Ascending aorta (tissue), 2 donors: Measurements from ENCODE around the gene ZNF275. TPM values are rescaled to one million over a fixed set of nuclear protein-coding genes. Genes with fewer than 3 reads are reported as not detected.

ENCODE experiments used
- DNase-seq, 2 donors: peaks; one replicate each; pipeline ENCODE4 v3.0.0-alpha.2; 2019; ENCODE audit warnings: low spot score in 2 of 2
- H3K27ac ChIP-seq, 2 donors: fragments of 200-600 bp; sonication (generic); one replicate each; pipeline ENCODE4 v1.5.1; 2016 to 2017; ENCODE audit warnings: mild to moderate bottlenecking in 1 of 2
- H3K27me3 ChIP-seq: fragments of 200-600 bp; sonication (generic); one replicate; pipeline ENCODE4 v1.5.1; 2017
- H3K36me3 ChIP-seq, 2 donors: fragments of 200-600 bp; sonication (generic); one replicate each; pipeline ENCODE4 v1.5.1; 2016
- H3K4me1 ChIP-seq, 2 donors: fragments of 200-600 bp; sonication (generic); one replicate each; pipeline ENCODE4 v1.5.1; 2016 to 2017; ENCODE audit warnings: mild to moderate bottlenecking in 1 of 2
- H3K4me3 ChIP-seq, 2 donors: fragments of 200-600 bp; sonication (generic); one replicate each; pipeline ENCODE4 v1.5.1; 2016 to 2017; ENCODE audit warnings: mild to moderate bottlenecking in 1 of 2
- H3K9me3 ChIP-seq, 2 donors: fragments of 200-600 bp; sonication (generic); one replicate each; pipeline ENCODE4 v1.5.1; 2016
- intact Hi-C: fragments of 100-400 bp; cut with DNase I; formaldehyde crosslinking; loops from one replicate; pipeline ENCODE4 v1.15.1; 2023
- total RNA-seq: library from RNA; depleted of rRNA; stranded (reverse); fragments of >200 nt; gene quantifications from one replicate; pipeline ENCODE4 v1.1.0, GENCODE V29; 2016
- TF ChIP-seq, protein P1 (sequence below), 3 experiments: fragments of 200-600 bp in 2 of 3; fragments of 450-650 bp in 1 of 3; sonication (generic) in 2 of 3; IDR thresholded peaks; one replicate each; pipeline ENCODE4 v1.5.1; 2016 to 2019; ENCODE audit warnings: antibody characterized with exemption in 3 of 3, mild to moderate bottlenecking in 1 of 3, moderate library complexity in 1 of 3

ZNF275 gene
- total RNA-seq, 1 donor from 2014 or later, result 2.2 TPM

DNA sequence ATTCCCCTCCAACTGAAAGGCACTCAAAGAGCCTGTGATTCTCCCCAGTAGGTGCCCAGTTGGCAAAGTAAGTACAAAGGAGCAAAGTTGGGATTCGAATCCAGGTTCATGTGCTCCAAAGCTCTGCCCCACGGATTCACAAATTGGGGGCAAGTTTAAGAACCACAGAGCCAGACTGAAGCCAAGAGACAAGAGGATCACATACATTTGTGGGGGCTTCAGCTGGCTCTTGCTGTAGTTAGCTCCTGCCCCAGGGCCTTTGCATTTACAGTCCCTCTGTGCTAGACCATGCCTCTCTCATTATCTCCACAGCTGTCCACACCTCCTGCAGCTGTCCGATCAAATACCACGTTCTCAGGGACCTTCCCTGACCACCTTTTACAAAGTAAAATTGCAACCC lies 31.2 kb upstream of the ZNF275 start:
- no peak for DNase-seq
- H3K36me3 ChIP-seq, result no peaks in the 10 kb centered on the region
- TF ChIP-seq, protein P1, sequence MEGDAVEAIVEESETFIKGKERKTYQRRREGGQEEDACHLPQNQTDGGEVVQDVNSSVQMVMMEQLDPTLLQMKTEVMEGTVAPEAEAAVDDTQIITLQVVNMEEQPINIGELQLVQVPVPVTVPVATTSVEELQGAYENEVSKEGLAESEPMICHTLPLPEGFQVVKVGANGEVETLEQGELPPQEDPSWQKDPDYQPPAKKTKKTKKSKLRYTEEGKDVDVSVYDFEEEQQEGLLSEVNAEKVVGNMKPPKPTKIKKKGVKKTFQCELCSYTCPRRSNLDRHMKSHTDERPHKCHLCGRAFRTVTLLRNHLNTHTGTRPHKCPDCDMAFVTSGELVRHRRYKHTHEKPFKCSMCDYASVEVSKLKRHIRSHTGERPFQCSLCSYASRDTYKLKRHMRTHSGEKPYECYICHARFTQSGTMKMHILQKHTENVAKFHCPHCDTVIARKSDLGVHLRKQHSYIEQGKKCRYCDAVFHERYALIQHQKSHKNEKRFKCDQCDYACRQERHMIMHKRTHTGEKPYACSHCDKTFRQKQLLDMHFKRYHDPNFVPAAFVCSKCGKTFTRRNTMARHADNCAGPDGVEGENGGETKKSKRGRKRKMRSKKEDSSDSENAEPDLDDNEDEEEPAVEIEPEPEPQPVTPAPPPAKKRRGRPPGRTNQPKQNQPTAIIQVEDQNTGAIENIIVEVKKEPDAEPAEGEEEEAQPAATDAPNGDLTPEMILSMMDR (IDR thresholded peaks at IDR 0.05), result no peak

DNA sequence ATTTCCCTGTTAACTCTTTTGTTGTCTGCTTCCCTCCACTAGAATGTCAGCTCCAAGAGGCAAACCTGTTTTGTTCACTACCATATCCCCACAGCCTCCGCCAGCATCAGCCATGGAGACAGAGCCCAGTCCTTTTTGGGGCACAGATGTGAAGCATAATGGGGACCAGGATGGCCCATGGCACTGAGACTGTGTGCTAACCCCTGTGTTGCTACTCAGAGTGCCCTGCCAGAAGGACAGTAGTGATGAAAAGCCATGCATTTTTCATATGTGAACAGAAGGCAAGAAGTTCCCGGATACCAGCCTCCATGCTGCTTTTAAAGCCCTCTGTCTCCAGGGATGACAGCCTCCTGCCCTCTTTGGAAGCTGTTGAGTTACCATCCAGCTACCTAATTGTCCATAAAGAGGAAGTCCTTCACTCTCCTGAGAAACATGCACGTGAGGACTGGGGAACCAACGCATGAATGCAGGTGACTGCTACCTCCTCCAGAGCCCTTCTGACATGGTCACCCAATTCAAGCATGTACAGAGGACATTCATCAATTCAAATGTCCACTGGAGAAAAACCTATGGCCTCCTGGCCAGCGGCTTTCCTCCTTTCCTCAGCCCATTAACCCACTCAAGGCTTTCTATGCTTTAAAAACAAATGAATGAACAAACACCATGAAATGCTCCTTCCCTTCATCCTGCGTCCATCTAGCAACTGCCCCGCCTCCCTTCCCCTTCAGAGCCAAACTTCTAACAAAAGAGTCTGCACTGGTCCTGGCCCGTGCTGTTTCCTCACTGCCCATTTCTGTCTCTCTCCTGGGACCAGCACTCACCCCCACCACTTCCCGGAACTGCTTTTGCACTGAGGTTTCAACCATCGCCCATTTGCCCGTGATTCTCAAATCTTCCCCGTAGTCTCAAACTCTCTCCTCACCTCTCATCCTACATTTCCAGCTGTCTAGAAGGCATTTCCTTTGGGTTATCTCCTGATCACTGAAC lies 30.4 kb upstream of the ZNF275 start:
- H3K4me1 ChIP-seq, result no peaks in the 10 kb centered on the region

More for the DNA sequence above, 31.2 kb upstream of the ZNF275 start:
- intact Hi-C loops, result no loop called here
- no peaks in the 10 kb centered on the region for H3K27me3 ChIP-seq
- no peak overlapping the region for H3K4me3 ChIP-seq
- no peak overlapping the region for H3K27ac ChIP-seq
- no peaks in the 10 kb centered on the region for H3K4me1 ChIP-seq
- H3K9me3 ChIP-seq, result no peaks in the 10 kb centered on the region

DNA sequence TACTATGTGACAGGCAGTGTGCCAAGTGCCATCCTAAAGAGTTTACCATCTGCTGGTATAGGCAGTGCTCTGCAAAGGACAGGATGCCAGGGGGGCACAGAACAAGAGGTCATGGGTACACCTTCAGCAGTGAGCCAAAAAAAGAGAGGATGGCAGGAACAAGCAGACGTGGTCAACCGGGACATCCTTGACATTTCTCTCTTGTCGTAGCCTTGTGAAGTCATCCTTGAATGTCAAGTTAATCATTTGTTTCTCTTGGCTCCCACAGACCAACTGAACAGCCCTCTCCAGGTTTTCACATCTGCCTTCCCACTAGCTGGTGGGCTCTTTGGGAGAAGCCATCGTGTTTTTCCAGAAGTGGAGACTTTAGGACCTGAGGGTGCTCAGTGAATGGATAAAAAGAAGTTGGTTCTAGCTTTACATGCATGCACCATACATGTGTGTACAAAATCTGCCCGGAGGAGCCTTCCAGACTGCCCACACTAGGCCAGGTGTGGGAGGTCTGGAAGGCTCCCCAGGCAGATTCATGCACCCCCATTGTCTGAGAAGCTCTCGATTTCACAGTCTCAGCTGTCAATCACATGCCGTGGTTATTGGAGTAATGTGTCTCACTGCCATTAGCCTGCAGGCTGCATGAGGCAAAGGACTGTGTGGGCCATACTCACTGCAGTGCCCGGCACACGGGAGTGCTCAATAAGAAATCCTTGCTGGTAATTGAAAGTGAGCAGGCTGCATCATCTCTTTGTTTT lies 28.8 kb upstream of the ZNF275 start:
- no peak for DNase-seq
- intact Hi-C loops, result no loop called here
- Histone ChIP-seq H3K4me1 (no peaks in the 10 kb centered on the region), H3K27ac (no peak overlapping the region), H3K36me3 (no peaks in the 10 kb centered on the region), H3K4me3 (no peak overlapping the region), H3K27me3 (no peaks in the 10 kb centered on the region), H3K9me3 (no peaks in the 10 kb centered on the region)
- TF ChIP-seq, protein P1 (IDR thresholded peaks at IDR 0.05), result no peak

More for the DNA sequence above, 30.4 kb upstream of the ZNF275 start:
- TF ChIP-seq, protein P1 (IDR thresholded peaks at IDR 0.05), result no peak
- H3K36me3 ChIP-seq, result no peaks in the 10 kb centered on the region
- H3K27ac ChIP-seq, result no peak overlapping the region
- no peaks in the 10 kb centered on the region for H3K27me3 ChIP-seq
- DNase-seq, result peak in 1 of 2 donors; percentile 22
- H3K4me3 ChIP-seq, result no peak overlapping the region
- intact Hi-C loops, result no loop called here
- no peaks in the 10 kb centered on the region for H3K9me3 ChIP-seq

DNA sequence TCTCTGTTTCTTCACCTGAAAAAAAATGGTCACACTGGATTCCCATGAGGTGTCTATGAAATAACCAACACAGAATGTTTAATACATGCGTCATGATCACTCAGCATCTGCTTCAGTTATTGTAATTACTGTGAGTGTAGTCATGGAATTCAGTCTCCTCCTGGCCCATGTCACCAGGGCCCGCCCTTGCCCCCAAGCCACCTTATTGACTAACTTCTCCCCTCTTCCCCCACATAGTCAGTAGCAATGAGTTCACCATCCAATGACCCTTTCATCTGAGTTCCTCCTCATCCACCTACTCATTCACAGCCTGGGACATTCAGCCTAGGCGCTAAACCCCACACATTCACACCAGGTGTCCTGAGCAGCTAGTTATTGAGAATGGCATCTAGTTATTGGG lies 28.0 kb upstream of the ZNF275 start:
- Histone ChIP-seq H3K4me1 (no peaks in the 10 kb centered on the region), H3K36me3 (no peaks in the 10 kb centered on the region), H3K4me3 (no peak overlapping the region), H3K27ac (no peak overlapping the region), H3K9me3 (no peaks in the 10 kb centered on the region), H3K27me3 (no peaks in the 10 kb centered on the region)
- intact Hi-C loops, result no loop called here
- TF ChIP-seq, protein P1 (IDR thresholded peaks at IDR 0.05), result no peak
- DNase-seq, result no peak

DNA sequence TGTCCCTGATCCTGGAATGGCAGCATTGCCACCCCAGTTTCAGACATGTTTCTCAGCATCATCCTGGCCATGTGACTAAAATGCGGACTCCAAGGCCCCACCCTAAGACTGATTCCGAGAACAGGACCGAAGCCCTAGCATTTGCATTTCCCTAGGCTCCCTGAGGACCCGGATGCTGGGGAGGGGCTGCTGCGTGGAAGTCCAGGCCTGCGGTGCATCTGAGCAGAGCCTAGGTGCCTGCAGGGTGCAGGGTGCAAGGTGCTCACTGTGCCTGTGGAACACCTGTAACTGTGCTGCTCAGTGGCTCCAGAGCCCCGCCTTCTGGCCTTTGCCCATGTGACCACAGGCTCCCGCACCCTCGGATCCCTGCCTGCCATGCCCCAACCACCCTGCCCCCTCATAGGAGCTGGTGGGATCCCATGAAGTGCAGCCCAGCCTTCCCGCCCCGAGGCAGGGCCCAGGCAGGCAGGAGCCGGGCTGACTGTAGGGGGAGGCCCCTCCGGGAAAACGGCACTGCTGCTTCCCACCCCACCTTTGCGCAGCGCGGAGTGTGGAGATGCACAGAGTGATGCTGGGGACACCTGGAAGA lies 27.3 kb upstream of the ZNF275 start:
- no peak for DNase-seq

More for the DNA sequence above, 27.3 kb upstream of the ZNF275 start:
- Histone ChIP-seq H3K4me1 (no peaks in the 10 kb centered on the region), H3K27ac (no peak overlapping the region), H3K4me3 (no peak overlapping the region), H3K9me3 (no peaks in the 10 kb centered on the region), H3K27me3 (no peaks in the 10 kb centered on the region), H3K36me3 (no peaks in the 10 kb centered on the region)
- TF ChIP-seq, protein P1 (IDR thresholded peaks at IDR 0.05), result no peak
- intact Hi-C loops, result no loop called here
